K562 (cell line): ENCODE data around the gene CLCNKB. TPM values are rescaled to one million over a fixed set of nuclear protein-coding genes. Genes with fewer than 3 reads are reported as not detected.

Experiments
- ARID2 ChIP-seq: fragments of 450-650 bp; IDR thresholded peaks from 2 replicates; pipeline ENCODE4 v1.6.1; 2017; ENCODE audit warnings: antibody characterized with exemption, mild to moderate bottlenecking
- ATF3 ChIP-seq, 2 experiments: fragments of 450-650 bp in 1 of 2; sonication (generic) in 1 of 2; formaldehyde crosslinking in 1 of 2; IDR thresholded peaks in 1 of 2; conservative IDR thresholded peaks in 1 of 2; 2 replicates each; pipeline versions ENCODE4 v1.6.1 to v1.8.1; 2016 to 2023; ENCODE audit warnings: mild to moderate bottlenecking in 2 of 2, moderate library complexity in 2 of 2, inconsistent platforms in 1 of 2, missing genetic modification reagents in 1 of 2
- BCL6 ChIP-seq: fragments of 250-450 bp; sonication (Bioruptor Pico); IDR thresholded peaks from 2 replicates; pipeline ENCODE4 v1.4.0; 2020
- JUND ChIP-seq, 2 experiments: IDR thresholded peaks; 2 replicates in 1 of 2; 3 replicates in 1 of 2; pipeline ENCODE4 v1.6.1; 2011; ENCODE audit warnings: borderline replicate concordance in 2 of 2, low read depth in 2 of 2, low read length in 2 of 2, improper control_type of control experiment in 1 of 2, missing biosample characterization in 1 of 2, missing genetic modification characterization in 1 of 2, missing genetic modification reagents in 1 of 2
- LCOR ChIP-seq: sonication (generic); formaldehyde crosslinking; IDR thresholded peaks from 2 replicates; pipeline ENCODE4 v1.8.0; 2022; ENCODE audit warnings: mild to moderate bottlenecking, missing genetic modification reagents
- MAFG ChIP-seq: fragments of 450-650 bp; conservative IDR thresholded peaks from 2 replicates; pipeline ENCODE4 v1.6.1; 2016; ENCODE audit warnings: missing genetic modification characterization, missing compliant biosample characterization
- MECOM ChIP-seq: fragments of 250-450 bp; sonication (Bioruptor Pico); IDR thresholded peaks from 2 replicates; pipeline ENCODE4 v1.8.0; 2022; ENCODE audit warnings: inconsistent platforms
- MLLT1 ChIP-seq, 2 experiments: fragments of 450-650 bp; IDR thresholded peaks; 2 replicates each; pipeline ENCODE4 v1.6.1; 2016
- NCOA6 ChIP-seq: fragments of 450-650 bp; IDR thresholded peaks from 2 replicates; pipeline ENCODE4 v1.6.1; 2017; ENCODE audit warnings: mild to moderate bottlenecking
- SIRT6 ChIP-seq: IDR thresholded peaks from one replicate; pipeline ENCODE4 v1.6.1; 2012; ENCODE audit warnings: low read depth, mild to moderate bottlenecking, control low read depth, inconsistent platforms, low read length, moderate library complexity
- SMARCE1 ChIP-seq: fragments of 450-650 bp; IDR thresholded peaks from 2 replicates; pipeline ENCODE4 v1.7.1; 2016; ENCODE audit warnings: mild to moderate bottlenecking
- SPI1 ChIP-seq: IDR thresholded peaks from 2 replicates; pipeline ENCODE4 v1.6.1; 2011; ENCODE audit warnings: low read depth, low read length, control low read depth, borderline replicate concordance
- STAG1 ChIP-seq: sonication (generic); formaldehyde crosslinking; IDR thresholded peaks from 2 replicates; pipeline ENCODE4 v1.5.0; 2020; ENCODE audit warnings: missing genetic modification reagents, borderline replicate concordance
- STAT5B ChIP-seq: fragments of 250-450 bp; sonication (Bioruptor Pico); IDR thresholded peaks from 2 replicates; pipeline ENCODE4 v1.8.0; 2021; ENCODE audit warnings: mild to moderate bottlenecking, inconsistent platforms
- TAF7 ChIP-seq: fragments of 450-650 bp; IDR thresholded peaks from 2 replicates; pipeline ENCODE4 v1.6.1; 2016; ENCODE audit warnings: missing genetic modification characterization, missing compliant biosample characterization
- XRCC3 ChIP-seq: fragments of 450-650 bp; IDR thresholded peaks from 2 replicates; pipeline ENCODE4 v1.6.1; 2017; ENCODE audit warnings: mild to moderate bottlenecking, moderate library complexity
- ZBTB9 ChIP-seq: fragments of 450-650 bp; formaldehyde crosslinking; IDR thresholded peaks from 2 replicates; pipeline ENCODE4 v1.4.0; 2020; ENCODE audit warnings: mild to moderate bottlenecking, moderate library complexity
- ZNF583 ChIP-seq: fragments of 250-450 bp; sonication (Bioruptor Pico); IDR thresholded peaks from 2 replicates; pipeline ENCODE4 v1.4.0; 2020
- polyA plus RNA-seq, 8 experiments: library from polyadenylated mRNA; depleted of rRNA in 4 of 8; stranded (reverse) in 5 of 8; unstranded in 3 of 8; fragments of >200 nt; fragmentation: Nextera tagmentation in 2 of 8; fragmentation: Illumina TruSeq in 1 of 8; extraction: Ambion mirVana in 2 of 8; extraction: Trizol in 1 of 8; gene quantifications; 2 replicates each; pipeline versions ENCODE4 v1.2.1 to v1.2.3, GENCODE V29; 2011 to 2014; ENCODE audit warnings: inconsistent platforms in 1 of 8, missing spikeins in 1 of 8
- total RNA-seq, 7 experiments: library from RNA; depleted of rRNA in 6 of 7; stranded (reverse); fragments of >200 nt in 6 of 7; fragmentation: Illumina TruSeq in 2 of 7; extraction: Trizol in 2 of 7; gene quantifications; 2 replicates each; pipeline versions ENCODE4 v1.2.1 to v1.2.3, GENCODE V29; 2011 to 2021; ENCODE audit warnings: low replicate concordance in 1 of 7
- TF ChIP-seq, protein P1 (sequence below): fragments of 250-450 bp; sonication (Bioruptor Pico); IDR thresholded peaks from 2 replicates; pipeline ENCODE4 v1.5.0; 2021

The CLCNKB gene
- total and polyA plus RNA-seq, 9 of the 15 experiments (the other 6 are each of a cell fraction or from before 2014, with no cell fraction given) = 0.08 to 1.7 (median 0.64) TPM

- TF ChIP-seq ZNF583 (CRISPR knock-in tag) (no peak), SIRT6 (no peak), STAG1 (peak; percentile 98), ATF3 (IDR thresholded peaks at IDR 0.05) (no peak), ATF3 (CRISPR knock-in tag; conservative IDR thresholded peaks at IDR 0.05) (0 out of 2 replicates have a peak, but pooled peaks have one; percentile 37), TAF7 (tag) (no peak), SMARCE1 (no peak), SPI1 (peak; percentile 53; the same call in 1 of the 2 replicates), XRCC3 (no peak), BCL6 (no peak), STAT5B (CRISPR knock-in tag) (no peak), MAFG (tag) (no peak), LCOR (CRISPR knock-in tag) (peak; percentile 65), MLLT1 (IDR thresholded peaks at IDR 0.05) (no peak; a peak in 1 of 4 replicates), NCOA6 (no peak), JUND (IDR thresholded peaks at IDR 0.05; ENCODE audit: borderline replicate concordance, low read depth, low read length) (peak; percentile 24; the same call in 1 of the 2 replicates), JUND (tag; IDR thresholded peaks at IDR 0.05; ENCODE audit: borderline replicate concordance, low read depth, low read length) (0 out of 3 replicates have a peak, but pooled peaks have one; percentile 17), MECOM (CRISPR knock-in tag) (0 out of 2 replicates have a peak, but pooled peaks have one; percentile 18), ZBTB9 (CRISPR knock-in tag) (peak; percentile 57; the same call in 1 of the 2 replicates), ARID2 (peak; percentile 93)
- TF ChIP-seq, protein P1, sequence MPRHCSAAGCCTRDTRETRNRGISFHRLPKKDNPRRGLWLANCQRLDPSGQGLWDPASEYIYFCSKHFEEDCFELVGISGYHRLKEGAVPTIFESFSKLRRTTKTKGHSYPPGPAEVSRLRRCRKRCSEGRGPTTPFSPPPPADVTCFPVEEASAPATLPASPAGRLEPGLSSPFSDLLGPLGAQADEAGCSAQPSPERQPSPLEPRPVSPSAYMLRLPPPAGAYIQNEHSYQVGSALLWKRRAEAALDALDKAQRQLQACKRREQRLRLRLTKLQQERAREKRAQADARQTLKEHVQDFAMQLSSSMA = no peak
These were observed 35.5 kb downstream of the CLCNKB start (continued) for GRCh38 chr1:16078925-16079656.
